Measurements from ENCODE around the gene MYZAP.

The MYZAP gene

GRCh38 chr15:57734860-57735259 lies 143.2 kb downstream of the MYZAP start:
- no peaks in the 10 kb centered on the region for H3K36me3 ChIP-seq (ENCODE audit: control insufficient read depth, insufficient read depth, low read length)
- H3K27ac ChIP-seq (ENCODE audit: low read depth, low read length), result no peak overlapping the region
- H3K9ac ChIP-seq (ENCODE audit: low read length), result no peak overlapping the region
- no peak overlapping the region for H3K4me3 ChIP-seq (ENCODE audit: low read length)
- H3K27me3 ChIP-seq (ENCODE audit: control insufficient read depth, insufficient read depth, low read length), result no peaks in the 10 kb centered on the region
- peaks cover 2% of the 10 kb centered on the region for H3K4me1 ChIP-seq (ENCODE audit: control insufficient read depth, insufficient read depth, low read length)

Measured in rectal smooth muscle tissue (tissue), 1 donor.